HG02798 (cell line): Measurements from ENCODE around the gene CDK5RAP1.

Source experiments
- ATAC-seq: cut with Tn5 transposase; IDR thresholded peaks from one replicate; pipeline ENCODE4 v1.9.1; 2021; ENCODE audit warnings: mild to moderate bottlenecking; ENCODE audit not compliant: unreplicated experiment, poor library complexity

Gene CDK5RAP1

GRCh38 chr20:33337531-33338165, 63.7 kb downstream of the CDK5RAP1 start:
- ATAC-seq = peak; percentile 56

- ATAC-seq = no peak
Measured at GRCh38 chr20:33337119-33337518, 64.2 kb downstream of the CDK5RAP1 start.

- ATAC-seq = no peak
Measured at GRCh38 chr20:33336375-33336774, 64.9 kb downstream of the CDK5RAP1 start.

- ATAC-seq = no peak
Measured at GRCh38 chr20:33334111-33334510, 67.2 kb downstream of the CDK5RAP1 start.

GRCh38 chr20:33333616-33334015, 67.7 kb downstream of the CDK5RAP1 start:
- ATAC-seq = no peak

- ATAC-seq = no peak
Measured at GRCh38 chr20:33332905-33333456, 68.3 kb downstream of the CDK5RAP1 start.

- ATAC-seq = no peak
Measured at GRCh38 chr20:33328157-33329137, 72.9 kb downstream of the CDK5RAP1 start.

- no peak for ATAC-seq
Measured at GRCh38 chr20:33325350-33325749, 76.0 kb downstream of the CDK5RAP1 start.

- no peak for ATAC-seq
Measured at GRCh38 chr20:33323236-33323635, 78.1 kb downstream of the CDK5RAP1 start.

GRCh38 chr20:33322456-33322855, 78.9 kb downstream of the CDK5RAP1 start:
- ATAC-seq = no peak

GRCh38 chr20:33320006-33320405, 81.3 kb downstream of the CDK5RAP1 start:
- no peak for ATAC-seq

GRCh38 chr20:33318096-33318429, 83.3 kb downstream of the CDK5RAP1 start:
- ATAC-seq = no peak

- ATAC-seq = no peak
Measured at GRCh38 chr20:33317424-33318095, 83.8 kb downstream of the CDK5RAP1 start.

- no peak for ATAC-seq
Measured at GRCh38 chr20:33316958-33317357, 84.4 kb downstream of the CDK5RAP1 start.

- no peak for ATAC-seq
Measured at GRCh38 chr20:33316343-33316742, 85.0 kb downstream of the CDK5RAP1 start.

- no peak for ATAC-seq
Measured at GRCh38 chr20:33313686-33314314, 87.5 kb downstream of the CDK5RAP1 start.

- ATAC-seq = no peak
Measured at GRCh38 chr20:33312583-33312982, 88.7 kb downstream of the CDK5RAP1 start.

GRCh38 chr20:33311996-33312395, 89.3 kb downstream of the CDK5RAP1 start:
- ATAC-seq = no peak

- no peak for ATAC-seq
Measured at GRCh38 chr20:33311011-33311410, 90.3 kb downstream of the CDK5RAP1 start.

GRCh38 chr20:33310327-33310899, 90.9 kb downstream of the CDK5RAP1 start:
- no peak for ATAC-seq
